NCI-H1105 treated with DMSO at 0.1 percent for 48 hours (cell line): ENCODE results near the gene TSPEAR.
"Not testable (repeated sequence)": the region's sequence is repeated elsewhere in the genome, so short reads cannot be mapped to it uniquely, and the experiment has no call there.

Source experiments
- DNase-seq: peaks from one replicate; lab custom pipeline; 2025; lab: John Stamatoyannopoulos, UW

The TSPEAR gene

DNA sequence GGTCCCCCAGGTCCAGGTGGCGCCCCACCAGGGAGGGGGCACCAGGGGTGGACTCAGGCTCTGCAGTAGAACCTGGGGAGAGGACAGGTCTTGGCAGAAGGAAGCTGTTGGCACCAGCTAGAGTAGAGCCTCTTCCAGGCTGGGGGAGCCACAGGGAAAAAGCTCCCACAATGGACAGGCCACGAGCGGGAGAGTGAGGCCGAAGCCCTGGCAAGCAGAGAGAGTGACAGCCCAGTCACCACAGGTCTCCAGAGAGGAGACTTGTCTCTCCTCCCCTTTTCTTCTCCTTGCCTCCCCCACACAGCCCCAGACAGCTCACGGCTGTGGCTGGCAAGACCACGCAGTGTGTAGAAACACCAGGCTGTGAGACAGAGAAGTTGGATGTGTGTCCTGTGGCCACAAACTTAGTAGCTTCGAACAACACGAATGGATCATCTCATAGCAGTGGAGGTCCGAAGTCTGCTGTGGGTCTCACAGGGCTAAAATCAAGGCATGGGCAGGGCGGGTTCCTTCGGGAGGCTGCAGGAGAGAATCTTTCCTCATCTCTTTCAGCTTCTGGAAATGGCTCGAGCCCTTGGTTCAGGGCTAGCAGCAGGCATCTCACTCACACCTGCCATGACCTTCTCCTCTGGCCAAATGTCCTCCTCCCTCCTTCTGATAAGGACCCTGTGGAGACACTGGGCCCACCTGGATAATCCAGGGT lies 60.2 kb downstream of the TSPEAR start:
- DNase-seq = no peak

DNA sequence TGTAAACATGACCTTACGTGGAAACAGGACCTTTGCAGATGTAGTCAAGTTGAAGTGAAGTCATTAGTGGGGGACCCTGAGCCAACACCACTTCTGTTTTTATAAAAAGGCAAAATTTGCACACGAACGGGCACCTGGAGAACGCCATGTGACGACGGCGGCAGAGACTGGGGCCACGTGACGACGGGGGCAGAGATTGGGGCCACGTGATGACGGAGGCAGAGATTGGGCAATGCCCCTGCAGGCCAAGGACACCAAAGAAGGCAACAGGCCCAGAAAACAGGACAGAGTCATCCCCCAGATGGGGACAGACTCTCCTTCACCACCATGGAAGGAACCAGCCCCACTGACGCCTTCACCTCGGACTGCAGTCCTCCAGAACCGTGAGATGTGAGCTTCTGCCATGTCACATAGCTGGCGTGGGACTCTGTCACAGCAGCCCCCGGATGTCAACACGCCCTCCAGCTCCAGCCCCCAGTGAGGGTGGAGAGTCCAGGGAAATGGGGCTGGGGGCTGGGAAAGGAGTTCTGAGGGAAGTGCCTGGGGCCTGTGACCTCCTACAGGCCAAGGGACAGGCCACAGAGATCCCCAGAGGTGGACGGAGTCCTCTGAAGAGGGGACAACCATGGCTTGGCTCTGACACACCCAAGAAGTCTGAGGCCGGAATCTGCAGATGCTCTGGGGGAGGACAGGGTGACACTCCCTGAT lies 61.0 kb downstream of the TSPEAR start:
- DNase-seq = no peak

DNA sequence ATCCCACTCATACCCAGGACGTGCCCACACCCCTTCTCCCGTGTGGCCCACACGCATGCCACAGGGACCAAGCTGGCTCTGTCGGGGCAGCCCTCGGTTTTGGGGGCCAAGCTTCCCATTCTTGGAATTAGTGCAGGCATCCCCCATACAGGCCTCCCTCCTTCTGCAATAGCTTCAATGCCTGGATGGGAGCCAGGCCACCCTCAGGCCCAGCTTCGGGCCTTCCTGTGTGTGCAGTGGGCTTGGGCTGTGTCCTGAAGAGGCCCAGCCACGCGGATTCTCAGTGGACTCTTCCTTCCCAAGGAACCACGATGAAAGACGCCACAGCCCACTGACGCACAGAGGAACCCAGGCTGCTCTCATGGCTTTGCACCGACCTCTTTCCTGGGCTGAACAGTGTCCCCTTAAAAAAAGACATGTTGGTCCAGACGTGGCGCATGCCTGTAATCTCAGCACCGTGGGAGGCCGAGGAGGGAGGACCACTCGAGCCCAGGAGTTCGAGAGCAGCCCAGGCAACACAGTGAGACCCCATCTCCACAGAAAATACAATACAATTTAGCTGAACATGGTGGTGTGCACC lies 61.8 kb downstream of the TSPEAR start:
- no peak for DNase-seq

DNA sequence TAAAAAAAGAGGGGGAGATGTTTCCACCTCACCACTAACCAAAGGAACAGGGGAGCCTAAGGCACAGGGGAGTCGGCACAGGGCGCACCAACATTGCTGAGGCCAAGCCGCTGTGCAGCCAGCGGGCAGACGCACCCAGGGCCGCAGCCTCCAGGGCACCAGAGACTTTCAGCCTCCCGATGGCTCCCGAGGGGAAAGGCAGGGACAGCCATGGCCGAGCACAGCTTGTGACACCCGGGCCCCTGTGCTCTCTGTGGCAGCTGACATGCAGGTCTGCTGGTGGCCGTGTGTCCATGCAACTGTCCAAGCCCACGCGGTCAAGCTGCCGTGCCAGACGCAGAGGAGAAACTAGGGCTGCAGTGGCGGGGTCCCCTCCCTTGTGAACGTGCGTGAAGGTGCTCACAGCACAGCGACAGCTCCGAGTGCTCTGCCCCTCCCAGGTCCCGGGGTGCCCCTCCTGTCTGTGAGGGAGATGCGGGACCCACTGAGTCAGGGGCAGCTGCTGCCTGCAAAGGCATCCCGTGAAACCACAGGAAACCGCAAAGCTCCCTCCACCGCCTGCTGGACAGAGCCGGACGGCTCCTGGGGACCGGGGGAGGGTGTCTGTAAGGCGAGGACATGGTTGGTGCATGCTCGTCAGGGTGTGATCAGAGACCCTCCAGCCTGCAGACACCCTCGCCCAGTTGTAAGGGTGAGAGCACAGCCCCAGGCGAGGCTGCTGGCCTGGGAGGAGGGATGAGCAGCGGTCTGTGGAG lies 62.6 kb downstream of the TSPEAR start:
- DNase-seq = no peak

DNA sequence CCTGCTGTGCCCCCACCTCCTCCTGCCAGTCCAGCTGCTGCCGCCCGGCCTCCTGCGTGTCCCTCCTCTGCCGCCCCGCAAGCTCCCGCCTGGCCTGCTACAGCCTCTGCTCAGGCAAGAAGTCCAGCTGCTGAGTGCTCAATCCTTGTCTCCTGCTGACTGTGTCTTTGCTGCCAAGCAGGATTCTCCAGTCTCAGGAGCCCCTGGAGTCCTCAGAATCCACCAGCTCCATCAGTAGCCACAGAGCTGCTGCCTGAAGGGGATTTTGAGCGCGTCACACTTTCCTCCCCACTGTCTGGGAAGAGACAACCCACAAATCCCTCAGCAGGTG lies 64.2 kb downstream of the TSPEAR start:
- no peak for DNase-seq

DNA sequence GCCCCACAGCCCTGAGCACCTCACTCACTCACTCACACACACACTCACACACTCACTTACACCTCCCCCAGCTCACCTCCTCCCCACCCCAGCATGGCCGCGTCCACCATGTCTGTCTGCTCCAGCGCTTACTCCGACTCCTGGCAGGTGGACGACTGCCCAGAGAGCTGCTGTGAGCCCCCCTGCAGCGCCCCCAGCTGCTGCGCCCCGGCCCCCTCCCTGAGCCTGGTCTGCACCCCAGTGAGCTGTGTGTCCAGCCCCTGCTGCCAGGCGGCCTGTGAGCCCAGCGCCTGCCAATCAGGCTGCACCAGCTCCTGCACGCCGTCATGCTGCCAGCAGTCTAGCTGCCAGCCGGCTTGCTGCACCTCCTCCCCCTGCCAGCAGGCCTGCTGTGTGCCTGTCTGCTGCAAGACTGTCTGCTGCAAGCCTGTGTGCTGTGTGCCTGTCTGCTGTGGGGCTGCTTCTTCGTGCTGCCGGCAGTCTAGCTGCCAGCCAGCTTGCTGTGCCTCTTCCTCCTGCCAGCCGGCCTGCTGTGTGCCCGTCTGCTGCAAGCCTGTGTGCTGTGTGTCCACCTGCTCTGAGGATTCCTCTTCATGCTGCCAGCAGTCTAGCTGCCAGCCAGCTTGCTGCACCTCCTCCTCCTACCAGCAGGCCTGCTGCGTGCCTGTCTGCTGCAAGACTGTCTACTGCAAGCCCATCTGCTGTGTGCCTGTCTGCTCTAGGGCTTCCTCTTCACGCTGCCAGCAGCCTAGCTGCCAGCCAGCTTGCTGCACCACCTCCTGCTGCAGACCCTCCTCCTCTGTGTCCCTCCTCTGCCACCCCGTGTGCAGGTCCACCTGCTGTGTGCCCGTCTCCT lies 64.8 kb downstream of the TSPEAR start, which contains the start of gene KRTAP10-11:
Gene KRTAP10-11 (plus strand): TSS at position 49 of the 856 bp plus-strand sequence. CDS start 45 bp downstream, at position 94.
- not testable (repeated sequence) for DNase-seq

DNA sequence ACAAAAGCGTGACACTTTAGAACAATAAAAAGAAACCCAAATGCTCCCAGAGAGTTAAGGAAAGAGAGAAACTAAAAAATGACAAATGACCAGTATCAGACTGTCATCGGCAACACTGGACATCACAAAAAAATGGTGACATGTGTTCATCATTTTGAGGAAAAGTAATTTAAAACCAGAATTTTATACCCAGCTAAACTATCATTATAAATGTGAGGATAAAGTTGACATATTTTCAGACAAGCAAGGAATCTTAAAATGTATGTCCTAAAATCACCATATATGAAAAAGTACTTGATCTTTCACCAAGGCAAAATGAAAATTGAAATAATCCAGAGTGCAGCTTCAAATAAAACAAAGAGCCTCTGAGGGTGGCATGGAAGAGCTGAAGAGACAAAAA lies 66.5 kb downstream of the TSPEAR start:
- DNase-seq = no peak

DNA sequence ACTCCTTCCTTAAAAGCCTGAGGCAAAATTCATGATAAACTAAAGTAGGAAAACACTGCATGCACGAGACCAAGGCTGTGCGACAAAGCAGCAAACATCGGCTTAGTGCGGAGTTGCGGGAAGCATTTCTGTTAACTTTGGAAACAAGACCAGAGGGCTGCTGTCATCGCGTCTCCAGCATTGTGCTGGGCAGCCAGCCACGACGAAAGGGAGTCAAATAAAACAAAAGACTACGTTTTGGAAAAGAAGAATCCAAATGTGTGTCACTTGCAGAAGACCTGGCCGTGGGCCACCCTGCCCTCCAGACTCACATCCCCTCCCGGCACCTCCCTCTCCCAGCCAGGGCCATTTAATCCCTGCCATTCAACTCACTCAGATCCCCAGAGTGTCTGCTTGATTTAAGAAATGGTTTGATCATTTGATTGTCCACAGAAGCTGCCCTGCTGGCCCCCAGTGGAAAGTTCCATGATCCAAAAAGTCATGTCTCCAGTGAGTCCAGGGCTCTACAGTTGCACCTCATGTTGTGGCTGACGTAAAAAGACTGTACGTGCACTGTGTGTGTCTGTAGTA lies 67.5 kb downstream of the TSPEAR start:
- no peak for DNase-seq

DNA sequence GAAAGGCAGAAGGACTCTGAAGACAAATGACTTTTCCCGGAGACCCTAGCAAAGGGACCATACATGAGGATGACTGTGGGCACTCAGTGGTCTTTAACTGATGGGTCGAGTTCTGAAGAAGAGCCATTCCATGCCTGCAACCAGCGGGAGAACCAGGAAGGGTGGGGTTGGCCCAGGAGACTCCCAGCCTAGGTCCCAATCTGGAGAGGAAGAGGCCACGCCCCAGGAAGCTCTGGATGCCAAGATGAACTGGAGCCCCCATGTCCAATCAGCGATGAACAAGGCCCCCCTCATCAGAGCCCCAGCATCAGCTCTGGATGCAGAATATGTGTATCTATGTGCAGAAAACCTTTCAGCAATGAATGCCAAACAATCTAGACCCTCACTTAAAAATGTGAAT lies 70.6 kb downstream of the TSPEAR start:
- no peak for DNase-seq

DNA sequence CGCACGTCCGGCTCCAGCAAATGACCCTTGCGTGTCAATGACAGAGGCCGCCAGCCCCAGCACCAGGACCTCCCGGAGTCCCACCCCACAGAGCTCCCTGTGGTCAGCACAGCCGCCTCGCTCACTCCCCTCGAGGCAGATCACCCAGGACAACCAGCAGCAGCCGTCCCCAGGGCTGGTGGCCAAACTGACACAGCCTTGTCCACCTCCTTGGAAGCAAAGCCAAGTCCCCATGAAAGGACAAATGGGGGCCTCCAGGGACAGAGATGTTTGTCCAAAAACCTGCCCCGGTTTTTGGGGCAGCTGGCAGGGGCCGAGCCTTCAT lies 72.1 kb downstream of the TSPEAR start:
- DNase-seq = no peak

DNA sequence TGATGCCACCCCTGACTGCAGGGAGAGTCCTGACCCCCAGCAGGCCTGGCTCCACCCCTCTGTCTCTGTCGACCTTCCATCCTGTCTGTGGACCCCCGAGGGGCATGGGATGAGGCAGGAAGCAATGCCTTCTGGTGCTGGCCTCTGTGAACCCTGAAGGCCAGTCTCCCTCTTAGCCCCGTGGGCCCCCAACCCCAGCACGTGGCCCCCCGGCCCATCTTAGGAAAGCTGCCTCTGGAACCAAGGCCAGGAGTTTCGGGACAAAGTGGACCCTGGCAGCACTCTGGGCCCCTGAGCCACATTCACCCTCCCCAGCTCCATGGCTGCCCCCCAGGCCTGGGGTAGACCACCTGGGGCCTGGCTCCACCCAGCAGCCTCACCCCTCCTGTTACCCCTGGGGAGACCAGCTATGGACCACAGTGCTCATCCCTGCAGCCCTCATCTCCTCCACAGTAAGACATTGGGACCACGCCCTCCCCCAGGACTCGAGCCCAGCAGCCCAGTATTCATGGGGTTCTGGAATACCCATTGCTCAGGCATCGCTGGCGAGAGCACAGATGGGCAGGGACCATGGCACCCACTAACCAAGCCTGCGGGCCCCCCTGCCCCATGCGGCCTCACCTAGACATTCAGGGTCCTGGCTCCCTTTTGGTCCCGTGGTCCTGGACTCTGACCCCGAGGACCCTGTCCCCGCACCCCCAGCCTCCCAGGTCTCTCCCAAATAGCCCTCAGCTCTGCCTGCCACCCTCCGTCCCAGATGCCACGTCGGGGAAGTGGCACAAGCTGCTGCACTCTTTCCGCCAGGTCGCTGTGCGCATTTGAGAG lies 72.7 kb downstream of the TSPEAR start:
- DNase-seq = not testable (repeated sequence)

DNA sequence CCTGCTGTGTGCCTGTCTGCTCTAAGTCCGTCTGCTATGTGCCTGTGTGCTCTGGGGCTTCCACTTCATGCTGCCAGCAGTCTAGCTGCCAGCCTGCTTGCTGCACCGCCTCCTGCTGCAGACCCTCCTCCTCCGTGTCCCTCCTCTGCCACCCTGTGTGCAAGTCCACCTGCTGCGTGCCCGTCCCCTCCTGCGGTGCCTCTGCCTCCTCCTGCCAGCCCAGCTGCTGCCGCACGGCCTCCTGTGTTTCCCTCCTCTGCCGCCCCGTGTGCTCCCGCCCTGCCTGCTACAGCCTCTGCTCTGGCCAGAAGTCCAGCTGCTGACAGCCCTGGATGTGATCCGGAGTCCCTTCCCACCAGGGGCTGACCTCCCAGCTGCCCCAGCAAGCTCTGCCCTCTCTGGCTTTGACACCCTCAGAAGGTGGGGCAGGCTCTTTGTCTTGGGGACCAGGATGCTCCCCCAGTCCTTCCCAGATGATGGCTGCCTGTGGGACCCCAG lies 73.5 kb downstream of the TSPEAR start:
- DNase-seq = not testable (repeated sequence)

DNA sequence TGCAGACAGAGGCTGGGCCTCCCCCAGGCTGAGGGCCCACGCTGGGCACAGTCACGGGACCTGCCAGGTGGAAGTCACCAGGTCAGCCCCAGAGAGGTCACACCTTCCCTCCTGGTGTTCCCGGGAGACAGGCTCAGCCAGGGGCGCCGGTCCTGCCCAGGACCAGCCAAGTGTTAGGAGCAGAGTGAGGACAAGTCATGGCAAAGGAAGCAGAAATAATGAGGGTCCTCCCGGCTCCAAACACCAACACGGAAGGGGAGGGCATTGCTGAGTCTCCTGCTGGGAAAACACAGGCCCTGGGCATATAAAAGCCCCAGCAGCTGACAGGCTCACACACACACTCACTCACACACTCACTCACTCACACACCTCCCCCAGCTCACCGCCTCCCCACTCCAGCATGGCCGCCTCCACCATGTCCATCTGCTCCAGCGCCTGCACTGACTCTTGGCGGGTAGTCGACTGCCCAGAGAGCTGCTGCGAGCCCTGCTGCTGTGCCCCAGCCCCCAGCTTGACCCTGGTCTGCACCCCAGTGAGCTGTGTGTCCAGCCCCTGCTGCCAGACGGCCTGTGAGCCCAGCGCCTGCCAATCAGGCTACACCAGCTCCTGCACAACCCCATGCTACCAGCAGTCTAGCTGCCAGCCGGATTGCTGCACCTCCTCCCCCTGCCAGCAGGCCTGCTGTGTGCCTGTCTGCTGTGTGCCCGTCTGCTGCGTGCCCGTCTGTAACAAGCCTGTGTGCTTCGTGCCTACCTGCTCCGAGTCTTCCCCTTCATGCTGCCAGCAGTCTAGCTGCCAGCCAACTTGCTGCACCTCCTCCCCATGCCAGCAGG lies 74.1 kb downstream of the TSPEAR start, which contains the start of gene KRTAP10-10:
Gene KRTAP10-10 (plus strand): TSS at position 339 of the 833 bp plus-strand sequence. CDS start 62 bp downstream, at position 401.
- DNase-seq = no peak

DNA sequence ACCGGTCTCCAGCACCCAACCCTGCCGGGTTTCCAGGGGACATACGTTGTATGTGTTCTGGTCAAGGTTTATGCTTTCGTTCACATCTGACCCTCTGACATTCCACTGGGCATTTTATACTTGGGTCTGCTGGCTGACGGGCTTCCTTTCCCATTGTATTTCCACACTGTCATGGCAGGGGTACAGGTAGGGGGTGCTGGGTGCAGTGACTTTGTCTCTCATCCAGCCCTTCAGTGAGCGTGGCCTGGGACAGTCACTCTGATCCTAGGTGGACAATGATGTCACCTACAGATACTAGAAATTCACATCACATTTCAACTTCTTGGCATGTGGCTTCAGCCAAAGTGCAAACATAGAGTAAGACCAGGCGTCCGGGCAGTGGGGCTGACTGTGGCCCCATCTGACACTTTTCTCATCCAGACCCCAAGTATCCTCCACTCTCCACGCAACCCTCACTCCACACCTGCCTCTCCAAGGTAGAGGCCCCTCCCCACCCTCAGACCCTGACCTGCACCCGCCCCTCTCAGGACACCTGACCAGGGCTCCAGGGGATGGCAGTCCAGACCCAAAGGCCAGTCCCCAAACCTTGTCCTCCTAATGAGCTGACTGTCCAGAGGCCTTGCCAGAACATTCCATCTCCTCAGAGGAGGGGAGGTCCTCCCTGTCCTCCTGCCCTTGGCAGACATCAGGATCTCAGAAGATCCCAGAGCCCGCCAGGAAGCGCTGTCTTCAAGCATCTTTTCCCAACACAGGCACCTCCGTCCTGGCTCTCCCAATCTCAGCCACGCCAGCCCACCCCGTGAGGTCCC lies 75.0 kb downstream of the TSPEAR start:
- no peak for DNase-seq

DNA sequence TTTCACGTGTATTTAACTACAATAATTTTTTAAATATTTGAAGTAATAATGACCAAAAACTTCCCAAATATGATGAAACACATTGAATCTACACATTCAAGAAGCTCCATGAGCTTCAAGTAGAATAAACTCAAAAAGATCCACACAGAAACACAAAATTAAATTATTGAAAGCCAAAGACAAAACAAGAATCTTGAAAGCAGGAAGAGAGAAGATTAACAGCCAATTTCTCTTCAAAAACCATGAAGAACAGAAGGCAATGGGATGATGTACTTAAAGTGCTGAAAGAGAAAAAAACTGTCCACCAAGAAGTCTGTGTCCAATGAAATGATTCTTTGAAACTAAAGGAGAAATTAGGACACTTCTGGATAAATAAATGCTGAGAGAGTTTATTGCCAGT lies 79.3 kb downstream of the TSPEAR start:
- no peak for DNase-seq

DNA sequence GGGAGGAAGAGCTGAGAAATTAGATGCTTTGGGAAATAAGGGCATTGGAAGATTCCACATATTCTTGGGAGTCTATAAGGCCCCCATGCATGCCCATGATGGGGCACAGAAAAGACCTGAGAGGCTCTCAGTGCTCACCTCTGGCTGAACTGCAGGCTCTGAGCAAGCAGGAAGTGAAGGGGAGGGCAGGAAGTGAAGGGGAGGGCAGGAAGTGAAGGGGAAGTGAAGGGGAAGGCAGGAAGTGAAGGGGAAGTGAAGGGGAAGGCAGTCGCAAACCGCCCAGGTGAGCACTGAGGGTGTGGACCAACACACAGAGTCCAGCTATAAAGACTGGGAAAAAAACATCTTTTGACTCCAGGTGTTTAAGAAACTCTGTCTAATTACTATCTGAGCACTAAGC lies 80.9 kb downstream of the TSPEAR start:
- DNase-seq = no peak

DNA sequence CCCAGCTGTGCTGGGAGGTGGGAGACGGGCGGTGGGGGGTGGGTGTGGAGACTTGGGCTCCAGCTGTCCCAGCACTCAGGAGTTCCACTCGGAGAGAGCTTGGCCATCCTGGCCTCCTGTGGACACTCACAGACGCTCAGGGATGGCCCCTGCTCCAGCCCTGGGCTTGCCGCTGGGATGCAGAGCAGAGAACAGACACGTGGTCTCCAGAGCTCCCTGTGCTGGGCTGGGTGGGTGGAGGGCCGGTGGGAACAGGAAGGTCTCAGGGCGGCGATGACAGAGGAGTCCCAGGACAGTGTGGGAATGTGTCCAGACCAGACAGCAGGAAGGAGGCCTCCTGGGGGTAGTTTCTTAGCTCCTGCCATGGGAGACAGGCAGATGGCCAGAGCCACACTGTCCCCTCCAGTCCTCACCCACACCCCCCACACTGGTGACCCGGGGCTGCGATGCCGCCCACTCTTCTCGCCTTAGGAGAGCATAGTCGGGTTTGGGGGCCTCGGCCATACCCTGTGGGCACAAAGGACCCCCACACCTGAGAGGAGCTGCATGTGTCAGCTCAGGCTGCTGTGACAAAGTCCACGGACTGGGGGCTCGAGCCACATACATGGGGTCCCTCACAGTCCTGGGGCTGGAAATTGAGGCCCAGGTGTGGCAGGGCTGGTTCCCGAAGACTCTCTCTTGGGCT lies 82.5 kb downstream of the TSPEAR start:
- no peak for DNase-seq

DNA sequence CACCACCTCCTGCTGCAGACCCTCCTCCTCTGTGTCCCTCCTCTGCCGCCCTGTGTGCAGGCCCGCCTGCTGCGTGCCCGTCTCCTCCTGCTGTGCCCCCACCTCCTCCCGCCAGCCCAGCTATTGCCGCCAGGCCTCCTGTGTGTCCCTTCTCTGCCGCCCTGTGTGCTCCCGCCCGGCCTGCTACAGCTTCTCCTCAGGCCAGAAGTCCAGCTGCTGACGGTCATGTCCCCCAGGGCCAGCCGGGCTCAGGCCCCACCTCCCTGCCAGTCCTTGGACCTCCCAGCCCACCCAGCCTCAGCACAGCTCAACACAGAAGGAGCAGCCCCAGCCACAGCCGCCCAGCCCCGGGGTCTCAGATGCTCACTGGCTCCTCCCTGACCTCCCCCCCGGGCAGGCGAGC lies 83.5 kb downstream of the TSPEAR start:
- not testable (repeated sequence) for DNase-seq
